Astrocyte (in vitro differentiated cells and primary cell): ENCODE data around the gene FBXL14.

ENCODE experiments used
- EZH2 ChIP-seq: IDR thresholded peaks from 2 replicates; pipeline ENCODE4 v1.6.1; 2012; ENCODE audit warnings: mild to moderate bottlenecking, low read length, inconsistent platforms; ENCODE audit not compliant: insufficient read depth
- TF ChIP-seq, protein P1 (sequence below): IDR thresholded peaks from 2 replicates; pipeline ENCODE4 v1.5.1; 2011; ENCODE audit warnings: low read depth, mild to moderate bottlenecking, inconsistent platforms, low read length, moderate library complexity; ENCODE audit not compliant: insufficient read depth

DNA sequence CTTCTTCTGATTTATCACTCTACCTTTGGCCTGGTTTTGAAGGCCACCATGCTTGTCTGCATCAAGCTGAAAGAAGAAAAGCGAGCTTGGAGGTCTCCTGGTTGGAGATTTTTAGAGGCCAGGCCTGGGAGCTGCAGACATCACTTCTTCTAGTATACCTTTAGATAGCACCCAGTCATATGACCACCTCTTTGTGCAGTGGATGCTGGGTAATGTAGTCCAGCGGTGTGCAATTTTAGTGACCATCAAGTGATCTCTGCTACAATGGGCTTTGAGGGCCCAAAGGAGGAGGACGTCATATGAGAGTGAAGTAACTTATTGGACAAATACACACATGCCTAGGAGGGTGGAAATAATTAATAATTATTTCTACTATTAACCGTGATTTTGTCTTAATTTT lies 19.5 kb upstream of the FBXL14 start:
- TF ChIP-seq, protein P1, sequence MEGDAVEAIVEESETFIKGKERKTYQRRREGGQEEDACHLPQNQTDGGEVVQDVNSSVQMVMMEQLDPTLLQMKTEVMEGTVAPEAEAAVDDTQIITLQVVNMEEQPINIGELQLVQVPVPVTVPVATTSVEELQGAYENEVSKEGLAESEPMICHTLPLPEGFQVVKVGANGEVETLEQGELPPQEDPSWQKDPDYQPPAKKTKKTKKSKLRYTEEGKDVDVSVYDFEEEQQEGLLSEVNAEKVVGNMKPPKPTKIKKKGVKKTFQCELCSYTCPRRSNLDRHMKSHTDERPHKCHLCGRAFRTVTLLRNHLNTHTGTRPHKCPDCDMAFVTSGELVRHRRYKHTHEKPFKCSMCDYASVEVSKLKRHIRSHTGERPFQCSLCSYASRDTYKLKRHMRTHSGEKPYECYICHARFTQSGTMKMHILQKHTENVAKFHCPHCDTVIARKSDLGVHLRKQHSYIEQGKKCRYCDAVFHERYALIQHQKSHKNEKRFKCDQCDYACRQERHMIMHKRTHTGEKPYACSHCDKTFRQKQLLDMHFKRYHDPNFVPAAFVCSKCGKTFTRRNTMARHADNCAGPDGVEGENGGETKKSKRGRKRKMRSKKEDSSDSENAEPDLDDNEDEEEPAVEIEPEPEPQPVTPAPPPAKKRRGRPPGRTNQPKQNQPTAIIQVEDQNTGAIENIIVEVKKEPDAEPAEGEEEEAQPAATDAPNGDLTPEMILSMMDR, result no peak
- TF ChIP-seq EZH2, result no peak
